Aorta (tissue), 5 donors: ENCODE results near the gene TRAP1. TPM values are rescaled to one million over a fixed set of nuclear protein-coding genes. Genes with fewer than 3 reads are reported as not detected.

Source experiments
- ATAC-seq: fragments of 200-7000 bp; cut with Tn5 transposase; one replicate; pipeline ENCODE4 v1.9.1; 2022; ENCODE audit warnings: moderate library complexity; ENCODE audit not compliant: low FRiP score
- DNase-seq, 2 donors: peaks; one replicate each; pipeline ENCODE4 v3.0.0-alpha.2; 2020
- H3K27ac ChIP-seq, 2 donors: one replicate each; pipeline ENCODE4 v1.5.1; 2013; ENCODE audit warnings: low read length in 2 of 2, mild to moderate bottlenecking in 2 of 2, moderate library complexity in 2 of 2, control low read depth in 1 of 2, inconsistent platforms in 1 of 2, low read depth in 1 of 2
- H3K27me3 ChIP-seq, 2 donors: one replicate each; pipeline ENCODE4 v1.6.1; 2013; ENCODE audit warnings: control low read depth in 1 of 2, low read length in 1 of 2, mild to moderate bottlenecking in 1 of 2, moderate library complexity in 1 of 2; ENCODE audit not compliant: insufficient read depth in 2 of 2, control insufficient read depth in 1 of 2
- H3K36me3 ChIP-seq, 2 donors: one replicate each; pipeline ENCODE4 v1.6.1; 2013; ENCODE audit warnings: control low read depth in 1 of 2, low read length in 1 of 2, mild to moderate bottlenecking in 1 of 2; ENCODE audit not compliant: insufficient read depth in 2 of 2, control insufficient read depth in 1 of 2
- H3K4me1 ChIP-seq, 2 donors: one replicate each; pipeline ENCODE4 v1.6.1; 2013; ENCODE audit warnings: low read length in 2 of 2, control low read depth in 1 of 2, mild to moderate bottlenecking in 1 of 2, moderate library complexity in 1 of 2; ENCODE audit not compliant: insufficient read depth in 2 of 2, control insufficient read depth in 1 of 2
- H3K4me3 ChIP-seq, 2 donors: one replicate each; pipeline ENCODE4 v1.5.1; 2013; ENCODE audit warnings: low read length in 2 of 2, control low read depth in 1 of 2, mild to moderate bottlenecking in 1 of 2
- H3K9me3 ChIP-seq: one replicate; pipeline ENCODE4 v1.6.1; 2013; ENCODE audit warnings: mild to moderate bottlenecking, low read length; ENCODE audit not compliant: control insufficient read depth
- WGBS, 2 donors: extraction: QIAGEN DNeasy Blood & Tissue Kit; methylation state at CpG; one replicate each; pipeline ENCODE4 v1.1.7; 2013; 5-methylcytosine and 5-hydroxymethylcytosine counted together
- intact Hi-C, 2 donors: fragments of 100-400 bp; cut with DNase I; formaldehyde crosslinking; loops; one replicate each; pipeline versions ENCODE4 v1.14.2 to v1.15.0; 2022
- polyA plus RNA-seq, 2 donors: library from polyadenylated mRNA; stranded (reverse); fragments of 200-250 nt; gene quantifications; one replicate each; pipeline ENCODE4 v1.2.3, GENCODE V29; 2013
- total RNA-seq, 2 donors: library from RNA; stranded (reverse); fragmentation: NEBNext Ultra II Directional; extraction: Animal tissue kit (Norgen Biotek cat#: 25700); gene quantifications; one replicate each; pipeline ENCODE4 v1.2.1, GENCODE V29; 2021
- donor health status: healthy with polysubstance abuse.
- donor health status: Bipolar disorder and iron deficiency.
- donor health status: DM: no; HTN: no; CAD: no.
- donor health status: DM: no; HTN: no; CAD: no.
- donor health status: DM: yes; HTN: yes; CAD: no.

The TRAP1 gene
- total and polyA plus RNA-seq, 4 donors: 19.2 to 183 (median 58.6) TPM

- WGBS, 2 donors: 87 to 88% methylated on average over 16 of the region's 16 CpGs
- intact Hi-C loops: no loop called here
- no peaks in the 10 kb centered on the region for H3K36me3 ChIP-seq
- no peaks in the 10 kb centered on the region for H3K27me3 ChIP-seq
- no peaks in the 10 kb centered on the region for H3K4me1 ChIP-seq
- H3K9me3 ChIP-seq: no peaks in the 10 kb centered on the region
- DNase-seq: peak in 1 of 2 donors; percentile 51
- ATAC-seq: no peak
- H3K4me3 ChIP-seq: no peak overlapping the region
- H3K27ac ChIP-seq: no peak overlapping the region
Observed at GRCh38 chr16:3712861-3713372, 4.4 kb downstream of the TRAP1 start.

- Histone ChIP-seq H3K27me3 (no peaks in the 10 kb centered on the region), H3K9me3 (no peaks in the 10 kb centered on the region), H3K4me3 (no peak overlapping the region), H3K36me3 (no peaks in the 10 kb centered on the region), H3K4me1 (no peaks in the 10 kb centered on the region), H3K27ac (no peak overlapping the region)
- ATAC-seq: no peak
- 92 to 93% methylated on average over 10 of the region's 10 CpGs for WGBS, 2 donors
- intact Hi-C loops: no loop called here
- DNase-seq: peak in 1 of 2 donors; percentile 46
Observed at GRCh38 chr16:3706253-3707012, 10.9 kb downstream of the TRAP1 start.

GRCh38 chr16:3702082-3702481, 15.2 kb downstream of the TRAP1 start:
- H3K36me3 ChIP-seq: no peaks in the 10 kb centered on the region
- H3K4me1 ChIP-seq: no peaks in the 10 kb centered on the region
- no peaks in the 10 kb centered on the region for H3K9me3 ChIP-seq
- 95% methylated on average over 7 of the region's 7 CpGs for WGBS, 2 donors
- intact Hi-C loops: no loop called here
- H3K27me3 ChIP-seq: no peaks in the 10 kb centered on the region
- no peak overlapping the region for H3K27ac ChIP-seq
- ATAC-seq (no peak), DNase-seq (peak in 1 of 2 donors; percentile 27)
- H3K4me3 ChIP-seq: no peak overlapping the region

- no peak for DNase-seq
- 68 to 76% methylated on average over 4 of the region's 4 CpGs for WGBS, 2 donors
- no peak overlapping the region for H3K27ac ChIP-seq
- no peaks in the 10 kb centered on the region for H3K36me3 ChIP-seq
- H3K9me3 ChIP-seq: no peaks in the 10 kb centered on the region
- intact Hi-C loops: no loop called here
- no peaks in the 10 kb centered on the region for H3K27me3 ChIP-seq
- no peaks in the 10 kb centered on the region for H3K4me1 ChIP-seq
- no peak overlapping the region for H3K4me3 ChIP-seq
- ATAC-seq: no peak
Observed at GRCh38 chr16:3701531-3701930, 15.8 kb downstream of the TRAP1 start.

- no peaks in the 10 kb centered on the region for H3K36me3 ChIP-seq
- no peaks in the 10 kb centered on the region for H3K27me3 ChIP-seq
- no peaks in the 10 kb centered on the region for H3K9me3 ChIP-seq
- peak in 1 of 2 donors; percentile 40 for DNase-seq
- 85% methylated on average over 4 of the region's 4 CpGs for WGBS, 2 donors
- no peaks in the 10 kb centered on the region for H3K4me1 ChIP-seq
- H3K4me3 ChIP-seq: no peak overlapping the region
- ATAC-seq: no peak
- intact Hi-C loops: no loop called here
- H3K27ac ChIP-seq: no peak overlapping the region
Observed at GRCh38 chr16:3698941-3699340, 18.4 kb downstream of the TRAP1 start.

GRCh38 chr16:3696425-3697218, 20.7 kb downstream of the TRAP1 start:
- Histone ChIP-seq H3K27ac (no peak overlapping the region), H3K4me1 (no peaks in the 10 kb centered on the region), H3K4me3 (no peak overlapping the region), H3K9me3 (no peaks in the 10 kb centered on the region), H3K36me3 (no peaks in the 10 kb centered on the region), H3K27me3 (no peaks in the 10 kb centered on the region)
- DNase-seq (peak in 1 of 2 donors; percentile 21), ATAC-seq (no peak)
- intact Hi-C loops: no loop called here
- WGBS, 2 donors: 91% methylated on average over 13 of the region's 13 CpGs

GRCh38 chr16:3695610-3696369, 21.5 kb downstream of the TRAP1 start:
- Histone ChIP-seq H3K27me3 (no peaks in the 10 kb centered on the region), H3K27ac (no peak overlapping the region), H3K36me3 (no peaks in the 10 kb centered on the region), H3K9me3 (no peaks in the 10 kb centered on the region), H3K4me3 (no peak overlapping the region), H3K4me1 (no peaks in the 10 kb centered on the region)
- ATAC-seq (no peak), DNase-seq (peak in 1 of 2 donors; percentile 50)
- WGBS, 2 donors: 83 to 84% methylated on average over 19 of the region's 19 CpGs
- intact Hi-C loops: no loop called here

GRCh38 chr16:3694051-3694450, 23.3 kb downstream of the TRAP1 start:
- 85 to 86% methylated on average over 9 of the region's 9 CpGs for WGBS, 2 donors
- no peak for ATAC-seq

More at GRCh38 chr16:3694051-3694450, 23.3 kb downstream of the TRAP1 start:
- Histone ChIP-seq H3K36me3 (no peaks in the 10 kb centered on the region), H3K27ac (no peak overlapping the region), H3K9me3 (no peaks in the 10 kb centered on the region), H3K27me3 (no peaks in the 10 kb centered on the region), H3K4me3 (no peak overlapping the region), H3K4me1 (no peaks in the 10 kb centered on the region)
- intact Hi-C loops: loop anchor here in 1 of 2 donors (5.0 kb wide), 1 partner anchor 178 kb away; no protein-coding TSS in a partner anchor
- DNase-seq: peak in 1 of 2 donors; percentile 26
